AG09309 (cell line): ENCODE measurements around the gene LMF1.

ENCODE experiments used
- DNase-seq: peaks from one replicate; pipeline ENCODE4 v3.0.0-alpha.2; 2010; ENCODE audit warnings: low read depth
- H3K4me3 ChIP-seq: 2 replicates; pipeline ENCODE4 v1.5.1; 2011; ENCODE audit warnings: mild to moderate bottlenecking, low read depth, low read length, moderate library complexity; ENCODE audit not compliant: control insufficient read depth
- TF ChIP-seq, protein P1 (sequence below): IDR thresholded peaks from 2 replicates; pipeline ENCODE4 v1.5.1; 2011; ENCODE audit warnings: mild to moderate bottlenecking, low read depth, low read length, inconsistent platforms; ENCODE audit not compliant: insufficient read depth, control insufficient read depth; ENCODE audit errors: missing control alignments

Gene LMF1

DNA sequence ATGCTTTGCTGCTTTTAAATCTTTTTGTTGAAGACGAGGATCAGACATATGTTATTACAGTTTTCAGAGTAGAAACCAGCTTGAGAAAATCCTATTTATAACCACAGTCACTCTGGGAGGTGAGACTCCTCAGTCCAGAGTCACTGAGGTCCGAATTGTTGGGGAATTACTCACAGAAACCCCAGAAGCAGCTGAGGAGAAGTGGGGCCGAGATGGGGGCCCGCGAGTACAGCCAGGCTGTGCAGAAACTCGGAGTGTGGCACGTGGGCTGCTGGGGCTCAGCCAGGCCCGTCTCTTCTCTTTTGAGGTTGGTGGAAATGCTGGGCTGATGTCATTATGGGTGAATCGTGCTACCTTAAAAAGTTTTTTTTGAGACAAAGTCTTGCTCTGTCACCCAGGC is 155.8 kb downstream of the LMF1 start:
- DNase-seq = peak; percentile 21
- no peak overlapping the region for H3K4me3 ChIP-seq
- TF ChIP-seq, protein P1, sequence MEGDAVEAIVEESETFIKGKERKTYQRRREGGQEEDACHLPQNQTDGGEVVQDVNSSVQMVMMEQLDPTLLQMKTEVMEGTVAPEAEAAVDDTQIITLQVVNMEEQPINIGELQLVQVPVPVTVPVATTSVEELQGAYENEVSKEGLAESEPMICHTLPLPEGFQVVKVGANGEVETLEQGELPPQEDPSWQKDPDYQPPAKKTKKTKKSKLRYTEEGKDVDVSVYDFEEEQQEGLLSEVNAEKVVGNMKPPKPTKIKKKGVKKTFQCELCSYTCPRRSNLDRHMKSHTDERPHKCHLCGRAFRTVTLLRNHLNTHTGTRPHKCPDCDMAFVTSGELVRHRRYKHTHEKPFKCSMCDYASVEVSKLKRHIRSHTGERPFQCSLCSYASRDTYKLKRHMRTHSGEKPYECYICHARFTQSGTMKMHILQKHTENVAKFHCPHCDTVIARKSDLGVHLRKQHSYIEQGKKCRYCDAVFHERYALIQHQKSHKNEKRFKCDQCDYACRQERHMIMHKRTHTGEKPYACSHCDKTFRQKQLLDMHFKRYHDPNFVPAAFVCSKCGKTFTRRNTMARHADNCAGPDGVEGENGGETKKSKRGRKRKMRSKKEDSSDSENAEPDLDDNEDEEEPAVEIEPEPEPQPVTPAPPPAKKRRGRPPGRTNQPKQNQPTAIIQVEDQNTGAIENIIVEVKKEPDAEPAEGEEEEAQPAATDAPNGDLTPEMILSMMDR = no peak

DNA sequence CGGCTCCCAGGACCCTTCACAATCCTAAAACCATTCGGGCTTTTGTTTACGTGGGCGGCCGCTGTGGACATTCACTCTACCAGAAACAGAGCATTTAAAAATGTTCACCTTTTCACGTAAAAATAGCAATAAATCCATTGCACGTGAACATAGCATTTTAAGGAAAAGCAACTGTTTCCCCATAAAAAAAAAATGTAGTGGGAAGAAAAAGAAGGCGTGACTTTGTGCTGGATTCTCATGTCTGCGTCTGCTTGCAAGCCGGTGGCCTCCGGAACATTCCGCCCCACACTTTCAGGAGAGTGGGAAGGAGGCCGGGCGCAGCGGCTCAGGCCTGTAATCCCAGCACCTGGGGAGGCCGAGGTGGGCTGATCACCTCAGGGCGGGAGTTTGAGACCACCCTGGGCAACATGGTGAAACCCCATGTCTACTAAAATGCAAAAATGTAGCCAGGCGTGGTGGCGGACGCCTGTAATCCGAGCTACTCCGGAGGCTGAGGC is 156.8 kb downstream of the LMF1 start:
- TF ChIP-seq, protein P1 = no peak
- DNase-seq = no peak
- no peak overlapping the region; the same call in 1 of the 2 replicates for H3K4me3 ChIP-seq

DNA sequence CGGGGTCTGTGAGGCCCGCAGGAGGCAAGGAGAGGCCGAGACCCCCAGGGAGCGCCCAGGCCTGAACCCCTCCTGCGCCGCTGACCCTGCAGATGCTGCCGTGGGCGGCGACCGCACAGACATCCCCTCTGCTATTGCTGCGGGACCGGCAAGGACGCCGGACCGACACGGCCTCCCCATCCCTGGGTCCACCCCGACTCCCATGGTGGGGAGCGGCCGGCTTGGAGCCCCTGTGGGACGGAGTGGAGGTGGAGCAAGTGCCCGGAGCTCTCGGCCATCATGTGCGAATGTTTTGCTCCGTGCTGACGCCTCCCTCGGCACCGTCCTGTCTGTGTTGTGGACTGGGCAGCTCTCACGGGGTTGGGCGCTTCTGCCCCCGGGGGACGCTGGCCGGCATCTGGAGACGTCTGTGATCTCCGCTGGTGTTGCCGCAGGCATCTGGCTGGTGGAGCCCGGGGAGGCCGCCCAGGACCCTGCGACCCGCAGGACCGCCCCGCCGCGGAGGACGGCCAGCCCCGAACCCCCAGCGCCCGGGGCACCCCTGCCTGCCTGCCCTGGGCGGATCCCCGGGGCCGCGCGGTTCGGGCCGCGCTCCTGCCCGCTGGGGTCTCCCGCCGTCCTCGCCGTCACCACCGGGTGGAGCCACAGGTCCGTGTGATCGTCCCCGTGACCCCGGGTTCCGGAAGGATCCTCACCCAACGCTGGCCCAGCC is 157.4 kb downstream of the LMF1 start:
- H3K4me3 ChIP-seq = peak overlapping the region; percentile 22
- TF ChIP-seq, protein P1 = peak; percentile 61
- no peak for DNase-seq

DNA sequence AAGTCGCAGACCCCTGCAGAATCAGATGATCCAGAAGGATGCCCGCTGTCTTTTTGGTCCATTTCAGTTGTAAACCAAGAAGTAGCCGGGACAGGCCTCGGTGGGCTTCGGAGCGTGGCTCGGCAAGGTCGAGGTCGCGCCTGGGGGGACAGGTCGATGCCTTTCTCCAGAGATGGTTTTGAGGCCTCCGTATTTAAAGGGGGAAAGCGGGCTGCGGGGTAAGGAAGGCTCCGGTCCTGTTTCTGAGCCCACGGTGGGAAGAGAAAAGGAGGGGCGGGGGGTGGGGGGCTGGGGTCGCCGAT is 162.7 kb downstream of the LMF1 start:
- TF ChIP-seq, protein P1 = no peak
- DNase-seq = no peak
- peak overlapping the region; percentile 64 for H3K4me3 ChIP-seq

DNA sequence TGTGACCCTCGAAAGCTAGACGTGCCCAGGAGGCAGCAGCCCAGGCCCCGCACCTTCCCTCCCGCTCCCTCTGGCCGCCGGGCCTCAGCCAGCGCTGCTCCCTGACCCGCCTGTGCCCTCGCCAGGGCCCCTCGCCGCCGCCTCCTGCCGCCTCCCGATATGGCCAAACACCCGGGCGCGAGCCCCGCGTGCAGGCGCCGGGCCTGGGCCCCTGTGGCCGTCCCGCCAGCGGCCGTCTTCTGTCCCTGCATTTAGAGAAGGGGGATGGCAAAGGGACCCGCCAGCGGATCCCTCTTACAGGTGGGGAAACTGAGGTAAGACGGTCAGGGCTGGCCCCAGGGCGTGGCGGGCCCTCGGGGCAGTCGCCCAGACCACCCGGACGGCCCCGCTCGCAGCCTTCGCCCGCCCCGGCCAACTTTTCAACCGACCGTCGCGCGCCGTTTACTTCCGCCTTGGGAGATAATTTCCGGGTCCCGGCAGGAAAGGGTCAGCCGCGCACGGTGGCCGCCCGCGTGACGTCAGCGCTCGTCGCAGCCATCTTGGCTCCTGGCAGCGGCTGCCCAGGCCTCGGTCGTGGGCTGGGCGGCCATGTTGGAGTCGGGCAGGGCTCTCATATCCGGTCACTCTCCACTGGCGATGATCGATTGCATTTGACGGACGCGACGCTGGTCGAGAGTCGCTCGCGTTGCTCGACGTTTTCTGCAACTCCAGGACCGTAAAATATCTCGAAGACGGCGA is 163.3 kb downstream of the LMF1 start:
- TF ChIP-seq, protein P1 = no peak
- peak; percentile 50 for DNase-seq
- peak overlapping the region; percentile 66 for H3K4me3 ChIP-seq

DNA sequence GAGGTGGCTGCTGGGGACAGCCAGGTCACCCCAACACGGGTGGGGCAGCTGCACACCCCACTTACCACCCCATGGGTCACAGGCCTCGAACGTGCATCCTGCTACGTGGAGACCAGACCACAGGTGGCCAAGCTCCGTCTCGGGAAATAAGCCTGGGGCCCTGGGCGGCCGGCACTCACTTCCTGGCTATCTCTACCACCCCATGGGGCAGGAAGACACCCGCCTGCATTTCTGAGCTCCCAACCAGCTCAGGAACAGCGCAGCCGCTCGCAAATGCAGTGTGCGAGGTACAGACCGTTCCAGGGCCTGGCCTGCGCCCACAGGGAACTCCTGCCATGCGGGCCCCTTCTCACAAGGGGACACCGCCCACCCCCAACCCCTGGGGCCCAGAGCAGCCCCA is 165.3 kb downstream of the LMF1 start:
- no peak for DNase-seq
- TF ChIP-seq, protein P1 = no peak
- no peak overlapping the region for H3K4me3 ChIP-seq
